K562 (cell line): ENCODE measurements around the gene MBOAT2.

Experiments used
- DNMT1 ChIP-seq: fragments of 450-650 bp; IDR thresholded peaks from 2 replicates; pipeline ENCODE4 v1.6.1; 2016; ENCODE audit warnings: antibody characterized with exemption, mild to moderate bottlenecking
- JUNB ChIP-seq: fragments of 450-650 bp; formaldehyde crosslinking; conservative IDR thresholded peaks from 2 replicates; pipeline ENCODE4 v1.4.0; 2020; ENCODE audit warnings: mild to moderate bottlenecking
- LEF1 ChIP-seq: fragments of 450-650 bp; IDR thresholded peaks from 2 replicates; pipeline ENCODE4 v1.6.1; 2016; ENCODE audit warnings: mild to moderate bottlenecking
- PHF20 ChIP-seq: fragments of 450-650 bp; IDR thresholded peaks from 2 replicates; pipeline ENCODE4 v1.6.1; 2018; ENCODE audit not compliant: partially characterized antibody
- RNF2 ChIP-seq: sonication (generic); IDR thresholded peaks from 2 replicates; pipeline ENCODE4 v1.6.1; 2016
- ZFP30 ChIP-seq: fragments of 250-450 bp; sonication (Bioruptor Pico); IDR thresholded peaks from 2 replicates; pipeline ENCODE4 v1.8.0; 2022; ENCODE audit warnings: moderate library complexity, mild to moderate bottlenecking, inconsistent platforms, borderline replicate concordance
- TF ChIP-seq, protein P1 (sequence below): fragments of 450-650 bp; formaldehyde crosslinking; IDR thresholded peaks from 2 replicates; pipeline ENCODE4 v1.4.0; 2020; ENCODE audit warnings: mild to moderate bottlenecking, mixed read lengths

DNA sequence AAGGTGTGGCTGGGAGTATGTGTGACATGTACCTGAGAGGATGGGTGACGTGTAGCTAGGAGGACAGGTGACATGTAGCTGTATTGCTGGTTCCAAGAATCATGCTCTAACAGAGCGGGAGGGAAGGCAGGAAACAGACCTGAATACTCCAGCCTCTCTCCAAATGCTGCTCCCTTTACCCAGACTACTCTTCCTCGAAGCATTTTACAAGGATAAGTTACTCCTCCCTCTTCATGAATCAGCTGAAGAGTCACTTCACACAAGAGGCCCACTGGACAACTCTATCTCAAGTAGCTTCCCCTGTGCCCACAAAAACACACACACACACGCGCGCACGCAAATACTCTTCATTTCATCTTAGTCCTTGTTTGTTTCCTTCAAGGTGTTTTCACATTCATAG is 113.5 kb downstream of the MBOAT2 start:
- TF ChIP-seq DNMT1 (no peak), JUNB (CRISPR knock-in tag) (no peak), LEF1 (no peak), PHF20 (no peak), ZFP30 (CRISPR knock-in tag) (no peak), RNF2 (no peak)
- TF ChIP-seq, protein P1, sequence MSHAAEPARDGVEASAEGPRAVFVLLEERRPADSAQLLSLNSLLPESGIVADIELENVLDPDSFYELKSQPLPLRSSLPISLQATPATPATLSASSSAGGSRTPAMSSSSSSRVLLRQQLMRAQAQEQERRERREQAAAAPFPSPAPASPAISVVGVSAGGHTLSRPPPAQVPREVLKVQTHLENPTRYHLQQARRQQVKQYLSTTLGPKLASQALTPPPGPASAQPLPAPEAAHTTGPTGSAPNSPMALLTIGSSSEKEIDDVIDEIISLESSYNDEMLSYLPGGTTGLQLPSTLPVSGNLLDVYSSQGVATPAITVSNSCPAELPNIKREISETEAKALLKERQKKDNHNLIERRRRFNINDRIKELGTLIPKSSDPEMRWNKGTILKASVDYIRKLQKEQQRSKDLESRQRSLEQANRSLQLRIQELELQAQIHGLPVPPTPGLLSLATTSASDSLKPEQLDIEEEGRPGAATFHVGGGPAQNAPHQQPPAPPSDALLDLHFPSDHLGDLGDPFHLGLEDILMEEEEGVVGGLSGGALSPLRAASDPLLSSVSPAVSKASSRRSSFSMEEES = no peak
